Measurements from ENCODE around the gene ELF3.

Gene ELF3

GRCh38 chr1:202012544-202013478 is 2.4 kb downstream of the ELF3 start:
- Histone ChIP-seq H4K20me1 (ENCODE audit: control insufficient read depth, insufficient read depth, low read depth, low read length) (0 out of 2 replicates have a peak, but pooled peaks cover 3% of the 10 kb centered on the region), H3K27ac (ENCODE audit: low read depth, low read length) (no peak overlapping the region), H3K4me1 (ENCODE audit: control insufficient read depth, low read length) (peaks cover 10% of the 10 kb centered on the region), H3K79me2 (ENCODE audit: control insufficient read depth, low read length) (no peaks in the 10 kb centered on the region), H3K4me3 (ENCODE audit: low read length) (no peak overlapping the region), H3K9me2 (replicated peaks; ENCODE audit: control insufficient read depth, low read length) (no peaks in the 10 kb centered on the region), H3K9me3 (ENCODE audit: control insufficient read depth, insufficient read depth, low read length) (no peaks in the 10 kb centered on the region), H3K27me3 (ENCODE audit: control insufficient read depth, low read length) (0 out of 2 replicates have a peak, but pooled peaks cover 2% of the 10 kb centered on the region), H3K4me2 (ENCODE audit: low read length) (no peak overlapping the region), H3K36me3 (ENCODE audit: control insufficient read depth, low read length) (no peaks in the 10 kb centered on the region), H3F3A (ENCODE audit: control insufficient read depth, insufficient read depth) (no peaks in the 10 kb centered on the region)
- no peak for TF ChIP-seq EZH2phosphoT487 (IDR thresholded peaks at IDR 0.05; ENCODE audit: borderline replicate concordance, low read length)
- TF ChIP-seq CTCF (IDR thresholded peaks at IDR 0.05; ENCODE audit: low read depth, low read length, poor library complexity, severe bottlenecking): no peak

- Histone ChIP-seq H4K20me1 (ENCODE audit: control insufficient read depth, insufficient read depth, low read depth, low read length) (0 out of 2 replicates have a peak, but pooled peaks cover 3% of the 10 kb centered on the region), H3K27me3 (ENCODE audit: control insufficient read depth, low read length) (0 out of 2 replicates have a peak, but pooled peaks cover 2% of the 10 kb centered on the region), H3K4me3 (ENCODE audit: low read length) (no peak overlapping the region), H3K9me2 (replicated peaks; ENCODE audit: control insufficient read depth, low read length) (no peaks in the 10 kb centered on the region), H3K4me2 (ENCODE audit: low read length) (no peak overlapping the region), H3K36me3 (ENCODE audit: control insufficient read depth, low read length) (no peaks in the 10 kb centered on the region), H3K27ac (ENCODE audit: low read depth, low read length) (no peak overlapping the region), H3K79me2 (ENCODE audit: control insufficient read depth, low read length) (no peaks in the 10 kb centered on the region), H3K9me3 (ENCODE audit: control insufficient read depth, insufficient read depth, low read length) (no peaks in the 10 kb centered on the region), H3K4me1 (ENCODE audit: control insufficient read depth, low read length) (peaks cover 10% of the 10 kb centered on the region), H3F3A (ENCODE audit: control insufficient read depth, insufficient read depth) (no peaks in the 10 kb centered on the region)
- TF ChIP-seq CTCF (IDR thresholded peaks at IDR 0.05; ENCODE audit: low read depth, low read length, poor library complexity, severe bottlenecking) (no peak), EZH2phosphoT487 (IDR thresholded peaks at IDR 0.05; ENCODE audit: borderline replicate concordance, low read length) (no peak)
Observed at GRCh38 chr1:202013603-202014002, 3.2 kb downstream of the ELF3 start.

- Histone ChIP-seq H3K9me3 (ENCODE audit: control insufficient read depth, insufficient read depth, low read length) (no peaks in the 10 kb centered on the region), H3F3A (ENCODE audit: control insufficient read depth, insufficient read depth) (no peaks in the 10 kb centered on the region), H3K4me2 (ENCODE audit: low read length) (no peak overlapping the region), H3K27ac (ENCODE audit: low read depth, low read length) (no peak overlapping the region), H3K9me2 (replicated peaks; ENCODE audit: control insufficient read depth, low read length) (no peaks in the 10 kb centered on the region), H4K20me1 (ENCODE audit: control insufficient read depth, insufficient read depth, low read depth, low read length) (0 out of 2 replicates have a peak, but pooled peaks cover 3% of the 10 kb centered on the region), H3K4me1 (ENCODE audit: control insufficient read depth, low read length) (peaks cover 10% of the 10 kb centered on the region), H3K79me2 (ENCODE audit: control insufficient read depth, low read length) (no peaks in the 10 kb centered on the region), H3K27me3 (ENCODE audit: control insufficient read depth, low read length) (0 out of 2 replicates have a peak, but pooled peaks cover 2% of the 10 kb centered on the region), H3K36me3 (ENCODE audit: control insufficient read depth, low read length) (no peaks in the 10 kb centered on the region), H3K4me3 (ENCODE audit: low read length) (no peak overlapping the region)
- TF ChIP-seq EZH2phosphoT487 (IDR thresholded peaks at IDR 0.05; ENCODE audit: borderline replicate concordance, low read length) (no peak), CTCF (IDR thresholded peaks at IDR 0.05; ENCODE audit: low read depth, low read length, poor library complexity, severe bottlenecking) (no peak)
Observed at GRCh38 chr1:202014060-202014459, 3.7 kb downstream of the ELF3 start.
